ENCODE results near the gene POU2AF3.
"Not testable (repeated sequence)": the region's sequence is repeated elsewhere in the genome, so short reads cannot be mapped to it uniquely, and the experiment has no call there.

Gene POU2AF3

GRCh38 chr11:111301004-111301841, 2.9 kb downstream of the POU2AF3 start:
- no peak for DNase-seq (ENCODE audit: low spot score)

GRCh38 chr11:111301842-111302118, 3.4 kb downstream of the POU2AF3 start:
- no peak for DNase-seq (ENCODE audit: low spot score)

- DNase-seq (ENCODE audit: low spot score), result no peak
Measured at GRCh38 chr11:111302298-111302697, 4.0 kb downstream of the POU2AF3 start.

GRCh38 chr11:111303461-111303860, 5.1 kb downstream of the POU2AF3 start:
- no peak for DNase-seq (ENCODE audit: low spot score)

- DNase-seq (ENCODE audit: low spot score), result no peak
Measured at GRCh38 chr11:111305162-111305802, 6.9 kb downstream of the POU2AF3 start.

DNA sequence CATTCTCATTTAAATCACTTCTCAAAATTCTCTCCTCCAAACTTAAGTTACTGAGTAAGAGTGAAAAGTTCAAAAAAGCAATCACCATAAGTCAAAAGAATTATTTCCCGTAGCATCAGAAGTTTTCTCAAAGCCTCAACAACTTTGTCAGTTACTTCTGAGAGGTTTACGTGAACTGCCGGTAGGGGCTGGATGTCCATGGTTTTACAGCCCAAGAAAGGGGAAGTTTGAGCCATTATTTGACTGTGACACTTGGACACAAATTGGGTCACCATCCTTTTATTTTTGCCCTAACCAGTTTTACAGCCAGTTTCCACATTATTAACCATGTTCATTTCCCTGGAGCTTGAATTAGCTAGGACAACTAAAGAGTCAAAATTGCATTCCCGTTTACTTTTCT, 7.5 kb downstream of the POU2AF3 start:
- DNase-seq (ENCODE audit: low spot score), result no peak

DNA sequence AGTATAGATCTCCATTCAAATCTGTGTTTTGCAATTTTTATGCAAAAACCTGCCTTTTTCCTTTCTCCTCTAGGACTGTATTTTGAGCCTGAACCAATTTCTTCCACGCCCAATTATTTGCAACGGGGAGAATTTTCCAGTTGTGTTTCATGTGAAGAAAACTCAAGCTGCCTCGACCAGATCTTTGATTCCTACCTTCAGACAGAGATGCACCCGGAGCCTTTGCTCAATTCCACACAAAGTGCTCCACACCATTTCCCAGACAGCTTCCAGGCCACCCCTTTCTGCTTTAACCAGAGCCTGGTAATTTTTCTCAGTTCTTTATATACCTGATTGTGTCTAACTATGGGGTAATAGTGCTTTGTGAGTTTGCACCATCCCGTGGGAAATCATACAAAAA, 8.0 kb downstream of the POU2AF3 start:
- DNase-seq (ENCODE audit: low spot score), result no peak

DNA sequence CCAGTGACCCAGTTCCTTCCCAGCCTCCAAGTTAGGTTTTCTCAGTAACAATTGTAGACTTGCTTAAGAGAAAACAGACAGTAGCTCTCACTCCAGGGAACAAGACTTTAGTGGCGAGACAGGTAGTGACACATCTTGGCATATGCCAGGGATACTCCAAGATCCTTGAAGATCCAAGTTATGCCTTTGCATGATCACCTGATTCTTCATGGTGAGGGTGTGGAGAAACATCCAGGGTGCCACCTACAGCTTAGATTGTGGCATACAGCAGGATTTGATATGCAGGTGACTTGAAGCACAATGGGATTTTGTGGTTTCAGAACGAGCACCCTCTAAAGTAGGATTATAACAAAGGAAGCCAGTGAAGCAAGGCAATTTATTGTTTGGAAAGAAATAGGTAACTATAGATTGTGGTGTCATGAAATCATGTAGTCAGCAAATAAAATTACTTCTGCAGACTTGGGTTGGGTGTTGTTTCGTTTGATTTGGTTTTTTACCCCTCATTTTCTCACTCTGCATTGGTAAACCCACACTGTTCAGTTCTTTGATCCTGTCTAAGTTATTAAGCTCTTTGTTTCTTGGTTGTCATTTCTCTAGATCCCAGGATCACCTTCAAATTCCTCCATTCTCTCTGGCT, 9.2 kb downstream of the POU2AF3 start:
- no peak for DNase-seq (ENCODE audit: low spot score)

DNA sequence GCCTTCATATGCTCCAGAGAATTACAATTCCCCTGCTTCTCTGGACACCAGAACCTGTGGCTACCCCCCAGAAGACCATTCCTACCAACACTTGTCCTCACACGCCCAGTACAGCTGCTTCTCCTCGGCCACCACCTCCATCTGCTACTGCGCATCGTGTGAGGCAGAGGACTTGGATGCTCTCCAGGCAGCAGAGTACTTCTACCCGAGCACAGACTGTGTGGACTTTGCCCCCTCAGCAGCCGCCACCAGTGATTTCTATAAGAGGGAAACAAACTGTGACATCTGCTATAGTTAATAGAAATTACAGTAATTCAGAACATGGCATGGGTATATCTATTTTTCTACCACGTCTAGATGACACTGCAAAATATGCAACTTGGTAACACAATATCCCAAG, 9.8 kb downstream of the POU2AF3 start:
- DNase-seq (ENCODE audit: low spot score), result no peak

- no peak for DNase-seq (ENCODE audit: low spot score)
Measured at GRCh38 chr11:111309215-111309915, 11.0 kb downstream of the POU2AF3 start.

DNA sequence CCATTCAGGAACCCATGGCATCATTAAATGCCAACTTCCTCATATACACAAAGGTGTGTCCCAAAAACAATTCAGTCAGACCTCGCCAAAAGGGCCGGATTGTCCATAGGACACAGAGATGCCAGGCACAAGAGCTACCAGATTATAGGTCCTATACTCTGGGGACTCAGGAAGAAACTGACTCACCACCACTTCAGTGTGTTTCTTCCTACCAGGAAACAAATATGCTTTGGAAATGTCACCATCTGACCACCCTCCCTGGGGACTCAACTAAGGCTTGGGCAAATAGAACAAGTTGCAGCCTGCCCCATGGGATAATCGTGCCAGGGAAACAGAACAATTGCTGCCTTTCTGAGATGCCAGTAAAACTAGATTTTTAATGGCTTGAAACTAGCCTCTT, 11.7 kb downstream of the POU2AF3 start:
- DNase-seq (ENCODE audit: low spot score), result no peak

DNA sequence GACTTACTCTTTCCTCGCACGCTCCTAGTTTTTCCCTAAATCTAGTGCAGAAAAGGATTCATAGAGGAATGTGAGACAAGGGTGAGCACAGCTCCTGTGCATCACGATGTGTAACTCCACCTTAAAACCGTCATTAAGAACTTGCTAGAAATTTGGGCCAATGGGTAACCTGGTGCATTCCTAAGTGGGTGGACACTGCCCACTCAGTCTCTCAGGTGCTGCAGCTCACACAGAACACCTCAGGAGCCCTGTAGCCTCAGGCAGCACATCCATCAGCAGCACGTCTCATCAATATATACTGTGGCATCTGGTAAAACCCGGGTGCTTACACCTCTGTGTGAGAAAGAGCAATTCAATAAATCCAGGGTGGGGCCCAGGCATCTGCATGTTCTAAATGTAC, 12.4 kb downstream of the POU2AF3 start:
- no peak for DNase-seq (ENCODE audit: low spot score)

DNA sequence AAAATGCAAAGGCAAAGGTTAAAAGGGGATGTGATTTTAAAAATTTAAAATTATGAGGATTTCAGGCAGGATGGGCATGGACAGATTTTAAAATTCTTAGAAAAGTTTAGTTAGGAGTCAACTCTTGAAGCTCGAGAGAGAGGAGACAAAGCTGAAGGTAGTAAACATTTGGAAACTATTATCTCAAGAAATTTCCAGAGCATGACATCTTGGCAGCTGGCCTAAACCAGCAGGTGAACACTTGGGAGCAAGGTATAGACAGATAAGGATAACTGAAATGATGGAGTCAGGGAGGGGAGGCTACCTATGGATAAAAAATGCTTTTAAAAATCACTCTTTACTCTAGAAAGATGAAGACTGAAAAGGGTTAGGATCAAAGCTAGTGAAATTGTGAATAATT, 13.7 kb downstream of the POU2AF3 start:
- no peak for DNase-seq (ENCODE audit: low spot score)

DNA sequence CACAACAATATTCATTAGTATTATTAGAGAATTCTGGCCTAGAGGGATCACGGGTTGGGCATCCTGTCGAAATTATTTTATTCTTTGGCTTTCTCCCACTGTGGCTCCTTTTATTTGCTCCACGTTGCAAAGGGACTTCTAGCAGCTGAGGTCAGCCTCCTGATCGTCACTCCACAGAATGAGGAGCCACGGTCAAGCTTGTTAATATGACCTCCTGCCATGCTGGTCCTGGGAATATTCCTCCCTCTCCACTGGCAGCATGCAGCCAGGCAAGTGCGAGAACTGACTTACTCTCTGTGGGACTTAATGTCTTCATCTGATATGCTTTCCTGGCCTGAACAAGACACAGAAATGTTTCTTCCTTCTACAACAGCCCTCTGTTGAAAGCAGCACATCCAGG, 20.9 kb downstream of the POU2AF3 start:
- DNase-seq (ENCODE audit: low spot score), result no peak

GRCh38 chr11:111320199-111320598, 21.9 kb downstream of the POU2AF3 start:
- not testable (repeated sequence) for DNase-seq (ENCODE audit: low spot score)

- DNase-seq (ENCODE audit: low spot score), result no peak
Measured at GRCh38 chr11:111320728-111321568, 22.6 kb downstream of the POU2AF3 start.

GRCh38 chr11:111322534-111322933, 24.2 kb downstream of the POU2AF3 start:
- no peak for DNase-seq (ENCODE audit: low spot score)

DNA sequence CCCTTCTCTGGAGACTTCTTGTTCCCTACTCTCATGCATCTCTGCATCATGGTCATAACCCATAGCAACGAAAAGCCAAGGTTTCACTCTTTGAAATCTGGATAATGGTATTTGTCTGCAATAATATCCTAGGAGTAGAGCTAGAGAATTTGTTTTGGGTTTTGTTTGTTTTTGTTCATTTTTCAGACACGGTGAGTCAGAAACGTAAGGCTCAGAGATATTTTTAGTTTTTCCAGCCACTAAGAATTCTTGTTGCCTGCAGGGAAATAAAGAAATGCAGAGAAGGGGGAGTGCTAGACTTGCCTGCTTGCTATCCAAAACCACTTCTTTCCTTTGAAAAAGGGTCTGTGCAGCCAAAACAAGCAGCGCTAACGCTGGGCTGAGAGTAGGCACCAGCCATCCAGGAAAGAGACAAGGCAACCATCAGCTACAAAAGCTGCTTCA, 26.0 kb downstream of the POU2AF3 start:
- DNase-seq (ENCODE audit: low spot score), result no peak

- no peak for DNase-seq (ENCODE audit: low spot score)
Measured at GRCh38 chr11:111325259-111325658, 26.9 kb downstream of the POU2AF3 start.

DNA sequence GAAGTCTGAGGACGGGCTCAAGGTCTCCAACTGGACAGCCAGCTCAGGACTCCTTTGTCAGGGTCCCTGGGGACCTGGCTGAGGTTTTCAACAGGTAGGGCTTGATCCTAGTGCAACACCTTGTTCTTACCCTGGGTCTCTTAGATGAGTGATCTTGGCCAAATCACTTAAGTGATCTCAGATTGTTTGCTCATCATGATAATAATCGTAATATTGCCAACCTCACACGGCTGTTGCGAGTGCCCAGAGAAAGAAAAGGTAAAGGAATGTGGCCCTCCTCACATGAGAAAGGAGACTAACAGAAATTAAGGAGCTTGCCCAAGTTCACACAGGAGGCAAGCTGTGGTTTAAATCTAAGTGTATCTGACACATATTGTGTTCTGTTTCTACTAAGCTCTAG, 28.5 kb downstream of the POU2AF3 start:
- DNase-seq (ENCODE audit: low spot score), result no peak

- no peak for DNase-seq (ENCODE audit: low spot score)
Measured at GRCh38 chr11:111327908-111328624, 29.7 kb downstream of the POU2AF3 start.
